Measurements from ENCODE around the gene TBATA. TPM values are rescaled to one million over a fixed set of nuclear protein-coding genes. Genes with fewer than 3 reads are reported as not detected.

Gene TBATA
- total RNA-seq, 5 donors from 2014 or later (not counting 1 experiment from before 2014, with no cell fraction given) = not detected

DNA sequence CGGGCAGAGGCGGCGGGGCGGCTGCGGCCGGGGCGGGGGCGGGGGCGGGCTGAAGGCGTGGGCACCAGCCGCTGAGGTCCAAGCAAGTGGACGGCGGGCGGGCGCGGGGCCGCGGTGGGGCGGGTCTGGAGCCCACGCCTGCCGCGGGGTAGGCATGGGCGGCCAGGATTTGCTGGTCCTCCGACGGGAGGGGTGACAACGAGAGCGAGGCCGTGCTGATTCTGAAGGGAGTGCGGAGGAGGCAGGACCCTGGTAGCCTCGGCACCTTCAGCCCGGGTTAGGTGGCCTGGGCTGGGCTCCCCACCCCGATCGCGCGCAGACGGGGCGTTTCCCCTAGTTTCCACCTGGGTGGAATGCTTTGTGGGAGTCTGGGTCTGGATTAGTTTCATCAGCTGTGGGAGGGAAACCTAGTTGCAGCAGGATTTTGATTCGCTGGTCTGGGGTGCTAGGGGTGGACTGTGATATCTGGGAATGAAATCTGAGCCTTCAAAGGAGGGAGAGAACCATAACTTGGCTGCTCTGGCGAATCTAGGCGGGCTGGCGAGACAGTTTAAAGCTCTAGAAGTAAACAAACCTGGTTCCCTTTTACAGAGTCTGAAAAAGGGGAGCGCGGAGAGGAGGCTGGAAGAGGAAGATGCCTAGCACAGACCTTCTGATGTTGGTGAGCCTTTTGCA is 31.2 kb upstream of the TBATA start:
- Histone ChIP-seq H3K4me3 (ENCODE audit: control insufficient read depth in 1 of 2, extremely low read depth in 1 of 2, low read length in 1 of 2) (peak overlapping the region; percentile 70), H3K9me3 (no peaks in the 10 kb centered on the region), H3K4me1 (ENCODE audit: control insufficient read depth in 1 of 2, extremely low read depth in 1 of 2, insufficient read depth in 2 of 2, low read length in 2 of 2) (peaks cover 0 to 19% of the 10 kb centered on the region in 2 experiments), H3K36me3 (ENCODE audit: control insufficient read depth in 2 of 2, extremely low read depth in 1 of 2, insufficient read depth in 1 of 2, low read length in 1 of 2) (peaks cover 0 to 6% of the 10 kb centered on the region in 2 donors), H3K27ac (ENCODE audit: low read length) (peak overlapping the region; percentile 65), H3K27me3 (replicated peaks in 1 of 2; ENCODE audit: control insufficient read depth in 2 of 2, extremely low read depth in 1 of 2, insufficient read depth in 2 of 2, low read length in 1 of 2) (no peaks in the 10 kb centered on the region)
- peaks cover 37 to 45% (median 41%) of the 10 kb centered on the region in 3 donors for H3K4me1 Mint-ChIP-seq
- DNase-seq (peak in 24 of 35 experiments; percentile 2 to 47 (median 16)), ATAC-seq (replicated peaks in 1 of 4) (peak; percentile 51 to 63 (median 58))
- H3K9me3 Mint-ChIP-seq = no peaks in the 10 kb centered on the region
- WGBS (ENCODE audit: insufficient coverage) = 4% methylated on average over 35 of the region's 43 CpGs
- peak overlapping the region; percentile 84 to 89 (median 88) for H3K4me3 Mint-ChIP-seq
- POLR2A ChIA-PET = no interaction called here
- peaks cover 10% of the 10 kb centered on the region for H3K36me3 Mint-ChIP-seq
- peak overlapping the region; percentile 86 to 88 for H3K27ac Mint-ChIP-seq
- CTCF ChIA-PET = interaction anchor here (0.5 to 1.2 kb wide), 5 partner anchors 8 to 414 kb away, joined by 3 to 4 read pairs (median 4); no protein-coding TSS in a partner anchor
- no peaks in the 10 kb centered on the region for H3K27me3 Mint-ChIP-seq

DNA sequence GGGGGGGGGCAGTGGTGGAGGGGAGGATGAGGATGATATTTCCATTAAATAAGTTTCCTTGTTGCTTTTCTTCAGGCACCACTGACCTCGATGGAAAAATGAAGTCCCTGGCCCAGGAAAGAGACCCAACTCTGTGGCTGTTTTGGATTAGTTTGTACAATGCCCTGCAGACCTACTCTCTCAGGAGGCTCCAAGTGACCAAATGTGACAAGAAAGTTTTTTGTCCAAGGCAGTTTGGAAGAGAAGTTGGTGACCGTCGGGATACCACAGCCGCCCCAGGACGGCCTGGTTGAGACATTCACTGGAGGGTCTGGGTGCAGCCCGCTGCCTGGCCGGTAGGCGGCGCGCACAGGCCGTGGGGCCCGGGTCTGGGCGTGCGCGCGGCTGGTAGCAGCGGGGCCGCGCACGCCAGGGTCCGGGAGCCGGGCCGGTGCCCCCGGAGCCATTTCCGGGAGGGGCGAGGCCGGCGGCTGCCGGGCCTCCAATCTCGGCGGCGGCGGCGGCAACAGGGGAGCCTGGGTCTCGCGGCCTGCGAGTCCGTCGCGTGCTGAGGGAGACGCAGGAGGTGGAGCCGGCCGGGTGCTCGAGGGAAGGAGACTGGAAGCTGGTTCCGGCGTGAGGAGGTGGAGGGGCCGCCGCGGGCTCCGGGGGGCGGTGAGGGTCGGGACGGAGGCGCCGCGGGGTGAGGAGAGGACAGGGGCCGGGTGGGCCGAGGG is 30.5 kb upstream of the TBATA start, which contains the start of gene SGPL1:
SGPL1 (plus strand) TSS at position 445 of the 716 bp plus-strand sequence. CDS start 906 bp downstream, outside the sequence.
- CTCF ChIA-PET = interaction anchor here (0.5 to 0.7 kb wide), 5 partner anchors 16 to 1502 kb away, joined by 3 to 6 read pairs (median 4); no protein-coding TSS in a partner anchor
- Histone ChIP-seq H3K4me3 (ENCODE audit: control insufficient read depth in 1 of 2, extremely low read depth in 1 of 2, low read length in 1 of 2) (peak within 1 kb of the TSS; percentile 70), H3K36me3 (ENCODE audit: control insufficient read depth in 2 of 2, extremely low read depth in 1 of 2, insufficient read depth in 1 of 2, low read length in 1 of 2) (peaks cover 0 to 6% of the 10 kb centered on the region in 2 donors), H3K9me3 (no peaks in the 10 kb centered on the region), H3K27me3 (replicated peaks in 1 of 2; ENCODE audit: control insufficient read depth in 2 of 2, extremely low read depth in 1 of 2, insufficient read depth in 2 of 2, low read length in 1 of 2) (no peaks in the 10 kb centered on the region), H3K27ac (ENCODE audit: low read length) (peak within 1 kb of the TSS; percentile 65), H3K4me1 (ENCODE audit: control insufficient read depth in 1 of 2, extremely low read depth in 1 of 2, insufficient read depth in 2 of 2, low read length in 2 of 2) (peaks cover 0 to 19% of the 10 kb centered on the region in 2 experiments)
- H3K36me3 Mint-ChIP-seq = peaks cover 10% of the 10 kb centered on the region
- DNase-seq (peak; percentile 58 to 90 (median 76)), ATAC-seq (replicated peaks in 1 of 4) (peak; percentile 93 to 94 (median 93))
- POLR2A ChIA-PET = no interaction called here
- H3K9me3 Mint-ChIP-seq = no peaks in the 10 kb centered on the region
- H3K27ac Mint-ChIP-seq = peak within 1 kb of the TSS; percentile 88 to 92
- H3K4me3 Mint-ChIP-seq = peak within 1 kb of the TSS; percentile 84 to 89 (median 88)
- no peaks in the 10 kb centered on the region for H3K27me3 Mint-ChIP-seq
- peaks cover 37 to 42% (median 41%) of the 10 kb centered on the region in 3 donors for H3K4me1 Mint-ChIP-seq
- 3% methylated on average over 56 of the region's 58 CpGs for WGBS (ENCODE audit: insufficient coverage)

DNA sequence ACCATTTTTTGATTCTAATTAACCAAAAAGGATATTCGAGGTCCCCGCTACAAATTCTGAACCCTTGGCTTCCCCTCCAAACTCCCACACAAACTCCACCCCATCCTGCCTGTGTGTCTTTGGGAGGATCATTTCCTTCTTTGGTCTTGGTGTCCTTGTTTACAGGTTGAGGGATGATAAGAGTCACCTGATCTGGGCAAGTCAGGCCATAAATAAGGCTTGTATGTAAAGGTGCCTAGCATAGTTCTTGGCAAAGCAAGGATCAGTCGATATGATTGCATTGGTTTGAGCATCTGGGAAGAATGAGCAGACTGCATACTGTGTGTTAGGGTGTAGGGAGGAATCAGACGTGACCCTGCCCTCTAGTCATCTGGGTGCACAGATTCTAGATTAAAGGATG is 28.9 kb upstream of the TBATA start:
- DNase-seq (no peak), ATAC-seq (replicated peaks in 1 of 4) (no peak)
- Mint-ChIP-seq H3K9me3 (no peaks in the 10 kb centered on the region), H3K36me3 (peaks cover 3% of the 10 kb centered on the region), H3K4me1 (peaks cover 31 to 39% (median 35%) of the 10 kb centered on the region in 3 donors), H3K27me3 (no peaks in the 10 kb centered on the region), H3K27ac (peak overlapping the region in 1 of 2 donors; percentile 71), H3K4me3 (peak overlapping the region; percentile 31 to 88 (median 82))
- Histone ChIP-seq H3K27me3 (replicated peaks in 1 of 2; ENCODE audit: control insufficient read depth in 2 of 2, extremely low read depth in 1 of 2, insufficient read depth in 2 of 2, low read length in 1 of 2) (no peaks in the 10 kb centered on the region), H3K36me3 (ENCODE audit: control insufficient read depth in 2 of 2, extremely low read depth in 1 of 2, insufficient read depth in 1 of 2, low read length in 1 of 2) (no peaks in the 10 kb centered on the region), H3K4me3 (ENCODE audit: control insufficient read depth in 1 of 2, extremely low read depth in 1 of 2, low read length in 1 of 2) (no peak overlapping the region), H3K27ac (ENCODE audit: low read length) (no peak overlapping the region), H3K9me3 (no peaks in the 10 kb centered on the region), H3K4me1 (ENCODE audit: control insufficient read depth in 1 of 2, extremely low read depth in 1 of 2, insufficient read depth in 2 of 2, low read length in 2 of 2) (peaks cover 0 to 19% of the 10 kb centered on the region in 2 experiments)
- 87% methylated on average over 2 of the region's 4 CpGs for WGBS (ENCODE audit: insufficient coverage)
- POLR2A ChIA-PET = no interaction called here
- CTCF ChIA-PET = interaction anchor here (0.7 to 1.0 kb wide), 3 partner anchors 14 to 70 kb away, joined by 3 to 4 read pairs (median 3); no protein-coding TSS in a partner anchor

- ATAC-seq (replicated peaks in 1 of 4) (no peak), DNase-seq (no peak)
- ChIA-PET CTCF (interaction anchor here (0.6 to 1.0 kb wide), 2 partner anchors 71 to 219 kb away, joined by 3 read pairs; no protein-coding TSS in a partner anchor), POLR2A (no interaction called here)
- Histone ChIP-seq H3K9me3 (no peaks in the 10 kb centered on the region), H3K36me3 (ENCODE audit: control insufficient read depth in 2 of 2, extremely low read depth in 1 of 2, insufficient read depth in 1 of 2, low read length in 1 of 2) (no peaks in the 10 kb centered on the region), H3K4me1 (ENCODE audit: control insufficient read depth in 1 of 2, extremely low read depth in 1 of 2, insufficient read depth in 2 of 2, low read length in 2 of 2) (peaks cover 0 to 19% of the 10 kb centered on the region in 2 experiments), H3K27me3 (replicated peaks in 1 of 2; ENCODE audit: control insufficient read depth in 2 of 2, extremely low read depth in 1 of 2, insufficient read depth in 2 of 2, low read length in 1 of 2) (no peaks in the 10 kb centered on the region), H3K4me3 (ENCODE audit: control insufficient read depth in 1 of 2, extremely low read depth in 1 of 2, low read length in 1 of 2) (no peak overlapping the region), H3K27ac (ENCODE audit: low read length) (no peak overlapping the region)
- H3K4me1 Mint-ChIP-seq = peaks cover 25 to 29% (median 27%) of the 10 kb centered on the region in 3 donors
- WGBS (ENCODE audit: insufficient coverage) = 93% methylated on average over 4 of the region's 4 CpGs
- H3K27me3 Mint-ChIP-seq = no peaks in the 10 kb centered on the region
- H3K9me3 Mint-ChIP-seq = no peaks in the 10 kb centered on the region
- H3K27ac Mint-ChIP-seq = no peak overlapping the region
- H3K36me3 Mint-ChIP-seq = peaks cover 1% of the 10 kb centered on the region
- H3K4me3 Mint-ChIP-seq = no peak overlapping the region
These were observed 27.6 kb upstream of the TBATA start for GRCh38 chr10:70812814-70813213.

DNA sequence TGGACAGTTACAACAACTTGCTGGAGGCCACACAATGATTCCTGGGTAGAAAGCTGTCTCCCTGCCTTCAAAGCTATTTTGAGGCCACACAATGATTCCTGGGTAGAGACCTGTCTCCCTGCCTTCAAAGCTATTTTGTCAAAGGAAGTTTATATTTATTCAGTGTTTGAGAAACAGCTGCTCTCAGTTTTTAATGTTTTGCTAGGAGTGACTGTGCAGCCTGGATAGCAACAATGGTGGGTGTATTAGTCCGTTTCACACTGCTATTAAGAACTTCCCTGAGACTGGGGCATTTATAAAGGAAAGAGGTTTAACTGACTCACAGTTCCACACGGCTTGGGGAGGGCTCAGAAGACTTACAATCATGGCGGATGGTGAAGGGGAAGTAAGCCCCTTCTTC is 26.7 kb upstream of the TBATA start:
- Histone ChIP-seq H3K27ac (ENCODE audit: low read length) (no peak overlapping the region), H3K4me3 (ENCODE audit: control insufficient read depth in 1 of 2, extremely low read depth in 1 of 2, low read length in 1 of 2) (no peak overlapping the region), H3K36me3 (ENCODE audit: control insufficient read depth in 2 of 2, extremely low read depth in 1 of 2, insufficient read depth in 1 of 2, low read length in 1 of 2) (no peaks in the 10 kb centered on the region), H3K4me1 (ENCODE audit: control insufficient read depth in 1 of 2, extremely low read depth in 1 of 2, insufficient read depth in 2 of 2, low read length in 2 of 2) (peaks cover 0 to 13% of the 10 kb centered on the region in 2 experiments), H3K27me3 (replicated peaks in 1 of 2; ENCODE audit: control insufficient read depth in 2 of 2, extremely low read depth in 1 of 2, insufficient read depth in 2 of 2, low read length in 1 of 2) (no peaks in the 10 kb centered on the region), H3K9me3 (no peaks in the 10 kb centered on the region)
- no peak overlapping the region for H3K27ac Mint-ChIP-seq
- peaks cover 17 to 24% (median 17%) of the 10 kb centered on the region in 3 donors for H3K4me1 Mint-ChIP-seq
- POLR2A ChIA-PET = no interaction called here
- H3K36me3 Mint-ChIP-seq = no peaks in the 10 kb centered on the region
- no peak overlapping the region for H3K4me3 Mint-ChIP-seq
- no peak for ATAC-seq (replicated peaks in 1 of 4)
- no peak for DNase-seq
- CTCF ChIA-PET = interaction anchor here in 1 of 2 donors (0.6 kb wide), 1 partner anchor 1540 kb away, joined by 5 read pairs; no protein-coding TSS in a partner anchor
- H3K9me3 Mint-ChIP-seq = no peaks in the 10 kb centered on the region
- H3K27me3 Mint-ChIP-seq = peaks cover 3 to 7% of the 10 kb centered on the region in 2 donors
- 60% methylated on average over 1 of the region's 3 CpGs for WGBS (ENCODE audit: insufficient coverage)

GRCh38 chr10:70810967-70811366 is 25.8 kb upstream of the TBATA start:
- Mint-ChIP-seq H3K9me3 (no peaks in the 10 kb centered on the region), H3K36me3 (no peaks in the 10 kb centered on the region), H3K4me3 (no peak overlapping the region), H3K27ac (no peak overlapping the region), H3K4me1 (peaks cover 11 to 18% (median 11%) of the 10 kb centered on the region in 3 donors), H3K27me3 (peaks cover 4 to 7% of the 10 kb centered on the region in 2 donors)
- H3K4me3 ChIP-seq (ENCODE audit: control insufficient read depth in 1 of 2, extremely low read depth in 1 of 2, low read length in 1 of 2) = no peak overlapping the region
- peaks cover 0 to 7% of the 10 kb centered on the region in 2 experiments for H3K4me1 ChIP-seq (ENCODE audit: control insufficient read depth in 1 of 2, extremely low read depth in 1 of 2, insufficient read depth in 2 of 2, low read length in 2 of 2)
- H3K36me3 ChIP-seq (ENCODE audit: control insufficient read depth in 2 of 2, extremely low read depth in 1 of 2, insufficient read depth in 1 of 2, low read length in 1 of 2) = no peaks in the 10 kb centered on the region
- ChIA-PET POLR2A (no interaction called here), CTCF (no interaction called here)
- no peak for ATAC-seq (replicated peaks in 1 of 4)
- WGBS (ENCODE audit: insufficient coverage) = no CpG with 5 or more reads among the region's 1 CpG
- H3K27ac ChIP-seq (ENCODE audit: low read length) = no peak overlapping the region
- DNase-seq = no peak
- peaks cover 0 to 2% of the 10 kb centered on the region in 2 experiments for H3K27me3 ChIP-seq (replicated peaks in 1 of 2; ENCODE audit: control insufficient read depth in 2 of 2, extremely low read depth in 1 of 2, insufficient read depth in 2 of 2, low read length in 1 of 2)
- H3K9me3 ChIP-seq = no peaks in the 10 kb centered on the region

Measured in T-cell (primary cell).